Measurements from ENCODE around the gene FPGS.

DNA sequence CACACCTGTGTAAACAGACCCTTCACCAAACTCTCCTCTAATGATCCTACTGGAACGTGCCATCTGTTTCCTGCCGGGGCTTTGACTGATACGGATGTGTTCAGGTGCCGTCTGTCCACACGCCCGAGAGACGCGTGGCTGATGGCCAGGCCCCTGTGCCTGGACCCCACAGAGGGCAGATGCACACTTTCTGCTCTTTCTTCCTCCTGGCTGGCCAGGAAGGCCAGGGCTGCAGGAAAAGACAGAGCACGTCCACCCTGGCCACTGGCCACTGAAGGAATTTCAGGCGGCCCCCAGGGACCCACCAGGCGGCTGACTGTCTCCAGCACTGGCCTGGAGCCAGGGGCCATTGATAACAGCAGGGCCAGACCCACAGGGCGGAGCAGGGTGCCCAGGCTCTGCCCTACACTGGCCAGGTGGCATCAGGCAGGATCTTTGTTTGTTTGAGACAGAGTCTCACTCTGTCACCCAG, 55.4 kb downstream of the FPGS start:
- TF ChIP-seq CTCF (IDR thresholded peaks at IDR 0.05) (no peak), POLR2A (IDR thresholded peaks at IDR 0.05) (no peak)
